NCI-H82 treated with DMSO at 0.1 percent for 48 hours (cell line): ENCODE data around the gene TIAM2.

ENCODE experiments used
- DNase-seq: peaks from one replicate; lab custom pipeline; 2025; ENCODE audit not compliant: unreplicated experiment; lab: John Stamatoyannopoulos, UW

Gene TIAM2

GRCh38 chr6:155274106-155274505, 279.0 kb downstream of the TIAM2 start:
- no peak for DNase-seq

GRCh38 chr6:155274533-155274932, 279.4 kb downstream of the TIAM2 start:
- DNase-seq: no peak

- DNase-seq: no peak
Measured at GRCh38 chr6:155275808-155276480, 280.8 kb downstream of the TIAM2 start.

- no peak for DNase-seq
Measured at GRCh38 chr6:155276638-155277037, 281.5 kb downstream of the TIAM2 start.

- no peak for DNase-seq
Measured at GRCh38 chr6:155278319-155279049, 283.4 kb downstream of the TIAM2 start.

GRCh38 chr6:155284775-155285174, 289.7 kb downstream of the TIAM2 start:
- no peak for DNase-seq

- no peak for DNase-seq
Measured at GRCh38 chr6:155287762-155288161, 292.6 kb downstream of the TIAM2 start.

GRCh38 chr6:155290491-155290890, 295.4 kb downstream of the TIAM2 start:
- no peak for DNase-seq

- DNase-seq: no peak
Measured at GRCh38 chr6:155291291-155291690, 296.2 kb downstream of the TIAM2 start.

GRCh38 chr6:155292711-155293110, 297.6 kb downstream of the TIAM2 start:
- DNase-seq: no peak

- no peak for DNase-seq
Measured at GRCh38 chr6:155297669-155298068, 302.6 kb downstream of the TIAM2 start.

- DNase-seq: no peak
Measured at GRCh38 chr6:155301867-155302266, 306.8 kb downstream of the TIAM2 start.

GRCh38 chr6:155303361-155303870, 308.3 kb downstream of the TIAM2 start:
- DNase-seq: no peak

GRCh38 chr6:155306958-155307357, 311.8 kb downstream of the TIAM2 start:
- no peak for DNase-seq
